LNCAP (cell line): ENCODE measurements around the gene CISH.
A peak's percentile ranks its signal among the peaks of the same experiment; 100 is the strongest.

Experiments
- TF ChIP-seq, protein P1 (sequence below): fragments of 450-650 bp; IDR thresholded peaks from 2 replicates; pipeline ENCODE4 v1.5.1; 2017; ENCODE audit warnings: mild to moderate bottlenecking

The CISH gene

DNA sequence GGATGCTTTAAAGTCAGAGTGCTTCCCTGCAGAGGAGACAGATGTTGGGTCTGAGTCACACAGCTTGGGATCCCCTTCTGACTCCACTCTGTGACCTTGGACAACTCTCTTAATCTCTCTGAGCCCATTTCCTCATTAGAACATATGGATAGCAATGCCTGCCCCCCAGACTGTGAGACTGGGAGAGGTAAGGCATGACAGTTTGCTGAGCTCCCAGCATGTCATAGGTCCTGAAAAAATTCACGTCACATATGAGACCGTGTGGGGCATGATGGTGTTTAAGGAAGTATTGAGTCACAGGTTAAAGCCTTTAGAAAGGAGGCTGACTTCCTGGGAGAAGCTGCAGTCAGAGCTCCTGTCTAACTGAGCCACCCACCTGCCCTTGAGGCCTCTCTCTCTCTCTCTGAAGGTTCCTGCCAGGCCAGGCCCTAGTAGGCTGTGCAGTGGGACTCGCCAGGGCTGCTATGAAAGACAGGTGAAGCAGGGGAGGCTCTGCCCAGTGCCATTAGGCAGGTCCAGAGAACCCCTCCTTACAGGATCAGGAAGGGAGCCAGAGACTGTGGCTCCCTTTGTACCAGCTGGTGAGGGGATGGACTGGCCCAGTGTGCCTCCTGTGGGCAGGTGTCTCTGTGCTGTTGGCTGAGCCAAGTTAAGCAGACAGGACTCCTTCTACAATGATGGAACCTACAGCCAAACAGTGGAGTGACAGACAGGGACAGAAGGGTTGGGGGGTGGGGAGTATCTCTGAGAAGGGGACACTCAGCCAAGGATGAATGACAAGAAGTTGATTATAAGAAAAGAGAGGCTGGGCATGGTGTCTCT is 43.6 kb upstream of the CISH start:
- TF ChIP-seq, protein P1, sequence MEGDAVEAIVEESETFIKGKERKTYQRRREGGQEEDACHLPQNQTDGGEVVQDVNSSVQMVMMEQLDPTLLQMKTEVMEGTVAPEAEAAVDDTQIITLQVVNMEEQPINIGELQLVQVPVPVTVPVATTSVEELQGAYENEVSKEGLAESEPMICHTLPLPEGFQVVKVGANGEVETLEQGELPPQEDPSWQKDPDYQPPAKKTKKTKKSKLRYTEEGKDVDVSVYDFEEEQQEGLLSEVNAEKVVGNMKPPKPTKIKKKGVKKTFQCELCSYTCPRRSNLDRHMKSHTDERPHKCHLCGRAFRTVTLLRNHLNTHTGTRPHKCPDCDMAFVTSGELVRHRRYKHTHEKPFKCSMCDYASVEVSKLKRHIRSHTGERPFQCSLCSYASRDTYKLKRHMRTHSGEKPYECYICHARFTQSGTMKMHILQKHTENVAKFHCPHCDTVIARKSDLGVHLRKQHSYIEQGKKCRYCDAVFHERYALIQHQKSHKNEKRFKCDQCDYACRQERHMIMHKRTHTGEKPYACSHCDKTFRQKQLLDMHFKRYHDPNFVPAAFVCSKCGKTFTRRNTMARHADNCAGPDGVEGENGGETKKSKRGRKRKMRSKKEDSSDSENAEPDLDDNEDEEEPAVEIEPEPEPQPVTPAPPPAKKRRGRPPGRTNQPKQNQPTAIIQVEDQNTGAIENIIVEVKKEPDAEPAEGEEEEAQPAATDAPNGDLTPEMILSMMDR: no peak

DNA sequence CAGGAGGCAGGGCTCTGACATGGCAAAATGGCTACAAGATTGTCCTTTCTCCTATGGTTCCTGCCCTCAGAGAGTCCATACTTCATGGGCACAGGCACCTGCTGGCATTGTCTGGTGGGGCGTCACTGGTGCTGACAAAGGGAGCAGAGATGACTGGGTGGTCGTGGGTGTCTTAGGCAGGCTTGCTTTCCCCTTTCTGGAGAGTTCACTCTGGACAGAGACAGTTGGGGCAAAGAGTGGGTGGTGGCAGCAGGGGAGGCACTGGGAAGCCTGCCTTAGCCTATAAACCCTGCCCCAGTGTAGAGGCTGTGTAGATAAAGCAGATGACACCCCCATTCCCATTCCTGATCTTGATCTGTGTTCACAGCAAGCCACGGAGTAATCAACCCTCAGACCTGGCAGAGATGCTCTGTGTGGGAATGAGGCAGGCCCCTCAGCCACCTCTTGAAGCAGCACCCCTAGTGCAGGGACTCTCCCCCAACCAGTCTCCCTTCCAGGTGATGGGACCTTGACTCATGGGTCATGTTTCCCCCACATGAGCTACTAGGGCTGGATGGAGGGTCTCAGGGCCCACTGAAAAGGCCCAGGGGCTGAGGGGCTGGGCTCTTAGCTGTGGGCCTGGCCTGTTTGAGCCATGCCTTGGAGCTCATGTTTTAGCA is 42.5 kb upstream of the CISH start:
- TF ChIP-seq, protein P1: no peak

DNA sequence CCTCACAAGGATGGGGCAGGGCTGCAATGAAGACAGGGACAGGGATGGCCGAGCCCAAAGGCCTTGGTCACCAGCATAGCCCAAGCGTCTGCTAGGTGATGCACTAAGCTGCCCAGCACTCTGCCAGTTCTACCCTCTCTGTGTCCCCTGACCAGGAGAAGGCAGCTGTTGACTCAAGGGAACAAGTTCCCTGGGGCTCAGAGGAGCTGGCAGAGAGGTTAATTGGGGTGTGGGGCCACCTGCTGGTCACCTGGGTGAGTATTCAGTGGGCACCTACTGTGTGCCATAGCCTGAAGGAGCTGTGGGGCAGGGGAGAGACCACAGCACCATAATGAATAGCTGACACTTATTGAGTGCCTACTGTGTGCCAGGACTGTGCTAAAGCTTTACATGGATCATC is 41.1 kb upstream of the CISH start:
- TF ChIP-seq, protein P1: peak; percentile 54

DNA sequence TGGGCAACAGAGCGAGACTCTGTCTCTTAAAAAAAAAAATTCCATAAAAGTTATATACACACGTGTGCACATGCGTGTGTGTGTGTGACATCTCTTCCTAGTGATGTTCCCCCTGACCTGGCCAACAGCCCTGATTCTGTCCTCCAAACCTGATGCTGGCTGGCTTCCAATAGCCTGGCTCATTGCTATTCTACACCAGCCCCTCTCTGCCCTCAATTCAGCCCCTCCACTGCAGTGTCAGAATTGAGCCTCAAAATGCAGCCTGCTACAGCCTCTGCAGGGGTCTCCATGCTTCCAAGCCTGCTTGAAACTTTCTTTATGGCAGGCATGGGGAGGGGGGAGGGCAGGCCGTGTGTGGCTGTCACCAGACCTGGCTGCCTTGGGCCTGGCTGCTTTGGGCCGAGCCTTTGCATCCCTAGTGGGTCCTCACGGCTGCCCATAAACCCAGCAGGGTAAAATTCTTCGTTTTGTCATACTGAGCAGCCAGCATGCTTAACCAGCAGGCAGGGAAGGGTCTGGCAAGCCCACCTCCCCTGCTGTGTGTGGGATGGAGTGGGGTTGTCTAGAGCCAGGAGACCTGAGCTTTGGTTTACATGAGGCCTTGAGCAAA is 40.5 kb upstream of the CISH start:
- TF ChIP-seq, protein P1: no peak

DNA sequence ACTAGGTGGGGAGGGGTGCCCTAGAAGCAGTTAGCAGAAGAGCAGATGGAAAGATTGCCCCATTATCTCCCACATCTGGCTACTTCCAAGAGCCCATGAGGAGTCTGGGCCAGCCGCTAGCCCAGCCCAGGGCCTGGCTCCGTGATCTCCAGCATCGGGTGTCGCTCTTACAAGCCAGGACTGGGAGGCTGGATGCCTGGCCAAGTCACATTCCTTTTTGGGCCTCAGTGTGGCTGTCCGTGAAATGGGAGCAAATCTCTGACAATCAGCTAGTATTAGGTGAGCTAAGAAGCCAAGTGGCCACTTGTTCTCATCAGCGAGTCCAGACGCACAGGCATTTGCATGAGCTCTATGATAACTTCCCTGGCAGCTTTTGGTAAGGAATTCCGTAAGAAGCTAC is 39.9 kb upstream of the CISH start:
- TF ChIP-seq, protein P1: no peak

DNA sequence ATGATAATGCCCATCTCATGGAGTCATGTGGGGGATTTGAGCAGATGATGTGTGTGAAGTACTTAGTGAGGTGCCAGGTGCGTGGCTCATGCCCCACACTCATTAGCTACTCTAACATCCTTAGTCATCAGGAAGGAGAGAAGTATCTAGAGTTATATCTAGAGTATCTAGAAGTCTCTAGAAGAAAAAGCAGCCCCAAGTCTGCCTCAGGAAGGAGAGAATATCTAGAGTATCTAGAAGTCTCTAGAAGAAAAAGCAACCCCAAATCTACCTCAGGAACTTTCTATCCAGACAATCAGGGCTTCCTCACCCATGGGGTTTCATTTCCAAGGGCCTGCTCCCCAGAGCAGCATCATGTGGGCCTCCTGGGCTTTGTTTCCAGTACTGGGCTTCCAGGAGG is 38.4 kb upstream of the CISH start:
- TF ChIP-seq, protein P1: no peak

DNA sequence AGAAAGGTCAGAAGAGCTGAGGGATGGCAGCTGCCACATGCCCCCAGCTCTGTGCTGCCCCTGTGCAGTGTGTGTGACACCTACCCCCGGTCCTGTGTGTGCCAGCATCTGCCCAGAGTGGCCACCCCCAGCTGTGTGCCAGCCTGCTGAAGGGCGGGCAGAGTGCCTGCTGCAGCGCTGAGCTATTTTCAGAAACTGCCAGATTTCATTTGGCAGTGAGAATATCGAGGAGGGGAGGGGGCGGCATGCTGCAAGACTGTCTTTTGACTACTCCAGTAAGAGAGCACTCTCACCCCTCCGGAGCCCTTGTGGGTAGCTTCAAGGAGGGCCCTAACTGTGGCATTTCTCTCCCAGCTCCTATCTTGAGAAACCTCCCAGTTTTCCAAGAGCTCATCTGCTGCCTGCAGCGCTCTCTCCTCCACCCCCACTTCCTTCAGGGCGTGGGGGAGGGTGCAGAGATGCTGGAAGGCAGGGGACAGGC is 37.9 kb upstream of the CISH start:
- TF ChIP-seq, protein P1: no peak
